Measurements from ENCODE around the gene FHOD3. TPM values are rescaled to one million over a fixed set of nuclear protein-coding genes. Genes with fewer than 3 reads are reported as not detected.

Gene FHOD3
- total and polyA plus RNA-seq, 9 of the 15 experiments (the other 6 are each of a cell fraction or from before 2014, with no cell fraction given) = 0.11 TPM; not detected in 8

- TF ChIP-seq ATF3 (IDR thresholded peaks at IDR 0.05) = no peak
- TF ChIP-seq ATF3 (CRISPR knock-in tag; conservative IDR thresholded peaks at IDR 0.05) = no peak
- no peak for TF ChIP-seq GTF2F1 (IDR thresholded peaks at IDR 0.05; ENCODE audit: low read depth, low read length)
- TF ChIP-seq GATA2 (CRISPR knock-in tag; IDR thresholded peaks at IDR 0.05) = no peak
- TF ChIP-seq ZFX (CRISPR knock-in tag; IDR thresholded peaks at IDR 0.05) = no peak
- no peak for TF ChIP-seq LEF1 (IDR thresholded peaks at IDR 0.05)
Measured at GRCh38 chr18:36729197-36729596, 431.7 kb downstream of the FHOD3 start (continued).

DNA sequence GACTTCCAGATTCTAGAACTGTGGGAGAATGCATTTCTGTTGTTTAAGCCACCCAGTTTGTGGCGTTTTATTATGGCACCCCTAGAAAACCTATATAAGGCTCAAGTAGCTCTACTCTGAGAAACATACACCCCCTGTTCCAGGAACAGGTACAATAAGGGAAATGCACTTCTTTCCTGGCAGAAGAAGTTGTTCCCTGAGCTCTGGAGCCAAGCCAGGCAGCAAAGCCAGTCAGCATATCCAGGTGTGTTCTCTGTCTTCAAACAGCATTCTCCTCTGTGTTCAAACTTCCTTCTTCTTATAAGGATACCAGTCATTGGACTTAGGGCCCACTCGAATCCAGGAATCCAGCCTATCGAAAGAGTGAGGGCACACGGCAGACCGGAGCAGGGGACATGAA lies 434.8 kb downstream of the FHOD3 start:
- Histone ChIP-seq H3K27me3 (ENCODE audit: control insufficient read depth in 2 of 2, insufficient read depth in 2 of 2, low read length in 2 of 2) (peaks cover 0 to 10% of the 10 kb centered on the region in 2 experiments; a peak in 1 of 5 replicates), H3K27ac (ENCODE audit: extremely low read depth, low read depth, low read length) (no peak overlapping the region), H3K4me2 (ENCODE audit: insufficient read depth, low read length) (no peak overlapping the region), H3K36me3 (ENCODE audit: control insufficient read depth, insufficient read depth, low read length) (no peaks in the 10 kb centered on the region), H3K79me2 (ENCODE audit: control insufficient read depth, insufficient read depth, low read length) (no peaks in the 10 kb centered on the region), H3K9me3 (replicated peaks; ENCODE audit: control insufficient read depth, insufficient read depth, low read depth, low read length) (no peaks in the 10 kb centered on the region), H4K20me1 (replicated peaks; ENCODE audit: control insufficient read depth, insufficient read depth, low read length) (no peaks in the 10 kb centered on the region), H2AFZ (ENCODE audit: low read depth, low read length) (no peak overlapping the region), H3K9ac (ENCODE audit: insufficient read depth in 1 of 2, low read depth in 2 of 2, low read length in 2 of 2) (no peak overlapping the region), H3K4me1 (replicated peaks in 1 of 2; ENCODE audit: control insufficient read depth in 2 of 2, insufficient read depth in 2 of 2, low read length in 2 of 2) (no peaks in the 10 kb centered on the region), H3K9me1 (ENCODE audit: control insufficient read depth, insufficient read depth, low read length) (no peaks in the 10 kb centered on the region), H3K4me3 (no peak overlapping the region)
- CTCF ChIA-PET (ENCODE audit: low intra/inter-chr PET ratio) = no interaction called here
- POLR2A ChIA-PET = no interaction called here
- WGBS (ENCODE audit: insufficient coverage, low coverage, missing lambda C conversion rate) = 0% methylated on average over 5 of the region's 5 CpGs
- FAIRE-seq = no peak
- intact Hi-C loops (cut with micrococcal nuclease) (no loop called here), in situ Hi-C loops (cut with MboI) (no loop called here)
- ATAC-seq = no peak
- no TSS peak for BruUV-seq (replicated peaks)
- no peak for DNase-seq (ENCODE audit: extremely low read depth in 1 of 4, low spot score in 3 of 4)
- TF ChIP-seq ZNF589 (CRISPR knock-in tag; IDR thresholded peaks at IDR 0.05; ENCODE audit: low read depth) (no peak), NR2F6 (CRISPR knock-in tag; IDR thresholded peaks at IDR 0.05) (no peak), POLR2B (IDR thresholded peaks at IDR 0.05; ENCODE audit: low read depth, partially characterized antibody) (no peak), SETDB1 (IDR thresholded peaks at IDR 0.05; ENCODE audit: low read length) (no peak), TRIM25 (IDR thresholded peaks at IDR 0.05; ENCODE audit: borderline replicate concordance) (no peak), FOXA1 (IDR thresholded peaks at IDR 0.05; ENCODE audit: borderline replicate concordance) (no peak)
- TF ChIP-seq, protein P1, sequence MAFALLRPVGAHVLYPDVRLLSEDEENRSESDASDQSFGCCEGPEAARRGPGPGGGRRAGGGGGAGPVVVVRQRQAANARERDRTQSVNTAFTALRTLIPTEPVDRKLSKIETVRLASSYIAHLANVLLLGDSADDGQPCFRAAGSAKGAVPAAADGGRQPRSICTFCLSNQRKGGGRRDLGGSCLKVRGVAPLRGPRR (CRISPR knock-in tag; IDR thresholded peaks at IDR 0.05) = no peak

Data from K562 (cell line).